GM18498 (cell line): ENCODE measurements around the gene BICC1.

Source experiments
- ATAC-seq: cut with Tn5 transposase; IDR thresholded peaks from one replicate; pipeline ENCODE4 v1.9.1; 2021; ENCODE audit warnings: mild to moderate bottlenecking, moderate library complexity; ENCODE audit not compliant: unreplicated experiment

The BICC1 gene

DNA sequence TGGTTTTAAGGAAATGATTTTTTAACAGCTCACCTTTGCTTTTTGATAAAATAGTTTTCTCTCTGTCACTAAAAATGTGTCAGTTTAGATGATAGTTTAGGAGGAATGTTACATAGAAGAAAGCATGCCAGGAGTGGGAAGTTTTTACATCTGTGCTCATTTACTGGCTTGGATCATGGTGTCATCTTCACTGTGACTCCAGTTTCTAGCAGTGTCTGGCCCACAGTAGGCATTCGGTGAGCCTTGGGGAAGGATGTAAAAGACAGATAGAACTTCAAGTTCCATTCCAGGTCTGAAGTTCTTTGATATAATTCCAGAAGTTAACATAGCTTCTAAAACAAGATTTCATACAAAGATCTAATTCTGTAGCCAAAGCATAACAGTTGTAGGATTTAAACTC, 259.2 kb downstream of the BICC1 start:
- ATAC-seq = no peak

DNA sequence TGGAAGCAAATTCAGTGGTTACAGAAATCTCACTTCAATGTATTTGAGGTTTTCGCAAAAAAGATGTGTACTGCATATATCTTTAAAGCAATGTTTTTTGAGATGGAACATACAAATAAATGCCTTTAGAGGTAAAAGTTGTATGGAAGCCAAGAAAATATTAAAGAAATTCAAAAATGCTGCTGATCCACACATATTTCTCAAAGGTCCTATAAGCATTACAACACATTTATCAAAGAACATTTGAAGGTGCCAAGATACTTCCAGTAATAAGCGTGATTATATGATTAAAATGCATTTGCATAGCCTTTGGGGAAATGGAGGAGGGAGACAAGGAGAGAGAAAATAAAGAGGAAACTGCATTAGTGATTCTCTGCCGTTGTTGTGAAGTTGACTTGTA, 260.1 kb downstream of the BICC1 start:
- no peak for ATAC-seq

DNA sequence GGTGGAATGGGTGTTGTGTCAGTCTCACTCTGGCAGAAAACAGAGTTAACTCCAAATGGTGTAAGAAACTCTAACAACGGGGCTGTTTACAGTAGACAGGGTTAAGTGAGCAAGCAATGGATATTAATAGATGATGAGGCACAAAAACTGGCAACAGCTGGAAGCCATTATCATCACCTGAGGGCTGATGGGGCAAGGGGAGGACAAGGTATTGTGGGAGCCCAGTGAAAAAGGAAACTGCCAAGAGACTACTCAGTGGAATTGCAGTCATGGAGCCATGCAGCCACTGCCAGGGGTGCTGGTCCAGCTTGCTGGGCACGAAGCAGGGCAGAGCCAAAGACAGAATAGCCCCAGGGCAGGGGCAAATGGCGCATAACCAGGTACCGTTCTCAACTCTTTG, 260.7 kb downstream of the BICC1 start:
- no peak for ATAC-seq

DNA sequence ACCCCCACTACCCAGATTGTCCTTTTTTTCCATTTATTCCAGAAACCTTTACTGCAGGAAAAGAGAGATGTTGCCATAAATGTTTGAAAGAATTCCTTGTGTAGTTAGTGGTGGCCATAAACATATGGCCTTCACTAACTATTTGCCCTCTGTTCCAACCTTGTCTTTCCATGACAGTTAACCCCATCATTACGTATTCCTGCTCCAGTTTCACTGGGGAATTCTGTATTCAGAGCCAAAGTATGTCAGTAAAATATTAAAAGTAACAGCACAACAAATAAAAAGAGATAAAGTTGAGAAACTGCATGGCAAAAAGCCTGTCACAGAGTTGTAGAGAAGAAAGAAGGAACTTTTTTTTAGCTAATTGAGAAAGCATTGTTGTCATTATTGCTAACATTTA, 261.3 kb downstream of the BICC1 start:
- no peak for ATAC-seq

DNA sequence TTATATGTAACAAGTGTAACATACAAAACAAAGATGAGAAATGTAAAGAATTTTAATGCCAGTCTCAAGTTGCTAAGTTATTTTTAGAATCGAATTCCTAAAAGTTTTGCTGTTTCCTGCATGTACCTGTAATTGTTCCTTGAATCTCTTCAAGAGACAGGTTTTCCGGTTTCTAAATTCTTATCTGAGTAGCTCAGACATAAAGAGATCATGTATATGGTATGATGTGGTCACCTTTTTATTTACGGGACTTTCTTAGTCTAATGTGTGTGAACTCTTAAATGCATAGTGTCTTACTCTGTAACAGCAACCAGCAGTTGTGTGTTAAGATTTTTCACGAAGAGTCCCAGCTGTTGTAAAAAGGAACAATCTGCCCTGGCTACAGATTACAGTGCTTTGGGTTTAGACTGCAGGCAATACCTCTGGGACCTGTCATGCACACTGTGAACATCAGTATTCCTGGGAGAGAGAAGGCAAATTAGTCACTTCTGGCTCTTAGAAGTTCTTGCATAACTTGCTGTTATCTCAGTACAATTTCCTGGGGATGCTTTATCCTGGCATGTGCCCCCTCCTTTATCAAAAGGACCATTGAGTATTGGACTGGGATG, 263.4 kb downstream of the BICC1 start:
- no peak for ATAC-seq

DNA sequence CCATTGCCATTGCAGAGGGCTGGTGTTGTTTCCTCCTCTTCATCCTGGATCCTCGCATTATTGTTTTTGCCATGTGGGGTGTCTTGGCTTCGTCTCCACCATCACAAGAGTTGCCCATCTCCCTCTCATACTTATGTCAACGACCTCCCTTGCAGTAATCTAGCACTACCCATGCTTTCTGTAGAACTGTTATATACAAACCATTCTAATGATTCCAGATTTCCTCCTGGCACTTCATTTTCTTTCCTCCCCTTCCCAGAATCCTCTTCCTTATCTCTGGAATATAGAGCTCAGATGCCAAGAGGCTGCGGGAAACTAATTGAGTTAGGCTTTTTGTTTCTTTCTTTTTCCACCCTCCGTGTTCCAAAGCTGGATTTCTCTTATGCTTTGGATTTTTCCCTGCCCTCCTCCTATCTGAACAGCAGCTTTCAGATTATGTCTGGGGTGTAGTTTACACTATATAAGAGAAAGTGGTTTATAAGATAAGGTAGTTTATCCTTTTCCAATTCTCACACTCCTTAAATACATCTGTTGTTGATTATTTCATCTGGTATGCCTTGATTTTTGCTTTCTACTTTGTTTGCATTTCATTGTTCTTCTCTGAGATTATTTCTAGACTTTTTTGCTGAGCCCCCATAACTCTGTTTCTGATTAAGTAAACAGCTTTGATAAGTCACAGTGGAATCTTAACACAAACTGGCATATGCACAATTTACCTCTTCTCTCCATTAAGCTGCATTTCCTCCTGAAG, 264.1 kb downstream of the BICC1 start:
- ATAC-seq = no peak

DNA sequence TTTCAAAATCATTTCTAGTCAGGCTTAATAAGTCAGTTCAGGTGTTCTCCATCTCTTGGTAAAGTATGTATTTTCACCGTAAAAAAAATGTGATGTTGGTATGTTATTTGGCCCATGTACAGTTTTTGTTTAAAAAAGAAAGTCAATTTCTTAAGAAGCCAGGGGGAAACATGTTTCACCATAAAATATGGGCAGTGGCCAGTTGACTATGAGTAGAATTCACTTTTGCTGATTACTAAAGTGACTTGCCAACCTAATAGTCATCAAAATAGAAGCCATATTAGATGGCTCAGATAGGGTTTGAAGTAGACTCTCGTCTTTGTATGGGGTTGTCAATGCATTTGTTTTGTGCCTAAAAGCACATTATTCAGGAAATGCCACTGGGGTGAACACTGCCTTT, 266.3 kb downstream of the BICC1 start:
- no peak for ATAC-seq

DNA sequence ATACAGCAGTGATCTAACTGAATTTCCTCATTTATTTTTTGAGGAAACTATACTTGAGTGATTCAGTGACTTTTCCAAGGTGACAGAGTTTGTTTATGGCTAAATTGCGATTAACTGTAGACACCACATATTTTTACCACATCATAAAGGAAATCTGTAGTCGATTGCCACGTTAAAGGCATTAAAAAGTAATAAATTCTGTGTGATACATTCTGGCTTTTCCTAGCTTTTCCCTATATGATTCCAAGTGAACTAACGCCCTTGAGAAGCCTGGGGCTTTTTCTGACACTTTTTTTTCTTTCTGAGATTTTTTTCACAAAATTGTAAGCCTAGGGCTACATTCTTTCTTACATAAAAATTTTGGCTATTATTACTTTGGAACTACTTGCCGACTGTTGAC, 266.9 kb downstream of the BICC1 start:
- no peak for ATAC-seq

DNA sequence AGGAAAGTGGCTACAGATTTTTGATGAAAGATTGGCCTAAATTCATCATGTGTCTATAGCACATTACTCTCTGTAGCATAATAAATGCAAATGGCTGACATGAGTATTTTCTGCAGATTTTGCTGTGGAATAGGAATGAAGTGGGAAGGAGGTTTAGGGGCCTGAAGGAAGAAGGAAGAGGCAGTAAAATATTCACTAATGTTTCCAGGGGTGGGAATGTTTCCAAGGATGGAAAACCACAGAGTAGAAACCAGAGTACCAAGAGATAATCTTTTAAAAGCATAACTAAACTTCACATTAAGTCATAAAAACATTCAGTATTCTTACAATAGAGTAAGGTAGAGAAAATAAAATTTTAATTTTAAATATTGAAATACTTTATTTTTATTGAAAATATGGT, 267.8 kb downstream of the BICC1 start:
- no peak for ATAC-seq

DNA sequence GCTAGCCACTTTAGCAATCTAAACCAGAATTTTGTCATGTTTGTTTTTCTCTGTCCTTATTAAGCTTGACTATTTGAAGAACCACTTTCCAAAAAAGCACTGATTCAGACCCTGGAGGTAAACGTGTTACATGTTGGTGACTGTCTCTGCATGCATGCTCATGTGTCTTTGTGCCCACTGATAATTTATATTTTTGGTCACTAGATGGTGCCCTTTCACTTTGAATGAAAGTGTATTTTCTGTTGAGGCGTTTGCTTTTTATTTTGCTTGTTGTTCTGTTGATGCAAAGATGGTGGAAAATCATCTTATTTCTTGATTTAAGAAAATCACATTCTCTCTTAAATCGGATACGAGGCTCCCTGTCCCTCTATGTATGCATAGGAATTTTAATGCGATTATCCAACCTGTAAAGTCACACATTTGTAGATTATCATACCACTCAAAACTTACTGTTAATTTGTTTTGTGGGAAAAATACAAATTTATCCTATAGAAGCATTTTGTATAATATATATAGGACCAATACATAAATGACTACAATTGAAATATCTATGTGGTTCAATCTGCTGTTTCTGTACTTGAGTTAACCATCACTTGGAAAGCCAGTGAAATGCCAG, 269.3 kb downstream of the BICC1 start:
- ATAC-seq = peak; percentile 60

DNA sequence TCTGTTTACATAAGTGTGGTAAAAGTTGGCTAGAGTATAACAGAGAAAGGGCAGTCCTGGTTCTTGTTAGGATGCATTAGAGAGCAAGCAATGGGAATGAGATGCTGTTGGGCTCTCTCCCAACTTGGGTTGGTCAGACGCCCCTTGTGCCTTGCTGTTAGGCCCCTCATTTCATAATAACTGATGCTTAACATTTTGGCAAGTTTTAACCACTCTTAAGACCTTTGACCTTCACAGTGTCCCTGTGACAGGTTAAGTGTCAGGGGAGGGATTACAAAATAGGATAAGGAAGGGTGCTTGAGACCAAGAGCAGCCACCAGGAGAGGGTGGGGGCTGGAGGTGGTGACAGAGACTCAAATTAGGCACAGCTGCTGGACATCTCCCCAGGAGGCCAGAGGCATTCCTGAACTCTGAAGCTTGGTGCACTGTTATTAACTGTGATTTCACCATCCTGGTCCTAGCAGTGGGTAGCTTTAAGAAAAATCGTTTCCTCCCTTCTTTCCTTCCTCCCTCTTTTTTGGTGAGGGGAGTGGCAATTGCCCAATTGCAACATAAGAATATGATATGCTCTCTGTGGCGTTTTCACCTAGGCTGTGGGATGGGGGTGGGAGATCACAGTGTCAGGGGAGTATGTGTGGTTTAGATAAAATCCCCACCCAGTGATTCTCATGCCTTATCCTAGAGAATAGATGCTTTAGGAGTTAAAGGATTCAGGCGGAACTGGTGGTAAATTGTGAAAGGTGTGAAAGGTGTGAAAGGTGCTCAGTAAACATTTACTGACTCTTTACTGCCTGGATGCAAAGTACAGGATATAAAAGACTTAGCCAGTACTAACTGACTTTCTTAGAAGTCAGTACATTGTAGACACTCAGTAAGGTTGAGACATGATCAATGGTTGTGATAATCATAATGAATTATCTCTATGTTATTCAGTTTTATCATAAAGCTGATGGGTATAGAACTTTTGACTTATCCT, 270.5 kb downstream of the BICC1 start:
- no peak for ATAC-seq

DNA sequence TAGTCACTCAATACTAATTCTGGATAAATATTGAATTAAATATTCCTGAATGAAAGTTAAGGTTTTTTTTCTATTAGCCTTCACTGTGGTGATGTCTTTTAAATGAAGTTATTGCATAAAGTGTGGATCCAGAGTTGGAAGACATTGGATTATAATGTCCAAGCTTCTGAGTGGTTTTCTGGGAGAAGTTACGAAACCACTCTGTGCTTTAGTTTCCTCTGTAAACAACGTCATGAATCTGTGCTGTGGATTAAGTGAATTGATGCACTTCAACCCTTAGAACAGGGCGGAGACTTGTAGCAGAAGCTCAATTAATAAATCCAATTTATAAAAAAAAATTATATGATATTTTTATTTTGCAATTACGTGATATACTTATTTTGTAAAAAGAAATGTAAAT, 271.7 kb downstream of the BICC1 start:
- no peak for ATAC-seq

DNA sequence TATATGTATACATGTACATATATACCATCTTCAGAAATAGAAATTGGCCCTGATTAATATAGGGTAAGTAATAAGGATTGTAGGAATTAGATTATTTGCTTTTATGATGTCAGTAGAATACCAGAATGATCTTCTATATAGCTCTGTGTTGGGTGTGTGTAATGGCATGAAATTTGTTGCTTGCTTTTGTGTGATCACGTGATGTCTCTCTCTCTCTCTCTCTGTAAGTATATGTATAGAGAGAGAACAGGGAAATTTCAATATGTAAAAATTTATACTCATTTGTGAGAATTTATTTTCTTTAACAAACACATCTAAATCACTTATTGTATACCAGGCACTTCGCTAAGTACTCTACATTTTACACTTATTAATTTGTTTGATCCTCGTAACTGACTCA, 272.7 kb downstream of the BICC1 start:
- ATAC-seq = no peak

DNA sequence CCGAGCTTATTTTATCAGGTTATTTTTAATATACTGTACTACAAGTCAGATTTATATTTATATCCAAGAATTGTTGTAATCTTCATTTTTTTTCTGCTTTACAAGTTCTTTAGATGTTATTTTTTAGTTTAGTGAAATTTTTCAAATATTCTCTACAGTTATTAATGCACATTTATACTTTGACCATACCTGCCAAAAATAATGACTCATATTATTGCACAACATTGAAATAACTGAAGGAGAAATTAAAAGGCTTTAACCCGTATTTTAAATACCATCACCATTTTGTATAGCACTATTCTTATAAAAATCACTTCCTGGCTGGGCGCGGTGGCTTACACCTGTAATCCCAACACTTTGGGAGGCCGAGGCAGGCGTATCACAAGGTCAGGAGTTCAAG, 278.5 kb downstream of the BICC1 start:
- no peak for ATAC-seq

DNA sequence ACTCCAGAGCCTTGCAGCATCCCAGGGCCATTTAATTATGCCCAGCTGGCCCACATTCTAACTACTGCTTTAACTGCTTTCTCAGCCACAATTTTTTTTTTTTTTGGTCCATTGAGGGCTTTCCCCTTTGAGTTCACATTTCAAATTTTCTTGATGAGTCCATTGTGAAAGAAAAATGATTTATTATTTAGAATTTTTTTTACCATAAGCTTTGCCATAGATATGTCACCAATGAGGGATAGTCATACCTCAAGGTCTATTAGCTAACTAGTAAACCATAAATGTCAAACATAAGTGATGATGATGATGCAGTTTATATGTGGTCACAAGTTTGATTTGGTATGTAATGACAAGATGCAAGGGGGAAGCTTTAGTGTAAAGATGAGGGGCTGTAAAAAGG, 282.9 kb downstream of the BICC1 start:
- ATAC-seq = no peak

DNA sequence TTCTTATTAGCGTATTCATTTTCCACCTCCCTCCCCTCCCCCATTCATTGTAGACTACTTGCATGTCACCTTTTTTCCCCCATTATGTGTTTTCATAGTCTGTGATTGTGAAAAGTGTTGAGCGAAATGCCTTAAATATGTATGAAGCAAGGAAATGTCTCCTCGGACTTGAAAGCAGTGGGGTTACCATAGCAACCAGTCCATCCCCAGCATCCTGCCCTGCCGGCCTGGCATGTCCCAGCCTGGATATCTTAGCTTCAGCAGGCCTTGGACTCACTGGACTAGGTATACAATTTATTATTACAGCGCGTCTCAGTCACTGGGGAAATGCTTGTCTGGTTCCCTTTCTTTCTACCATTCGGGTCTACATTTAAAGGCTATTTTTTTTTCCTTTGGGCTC, 283.6 kb downstream of the BICC1 start:
- no peak for ATAC-seq

DNA sequence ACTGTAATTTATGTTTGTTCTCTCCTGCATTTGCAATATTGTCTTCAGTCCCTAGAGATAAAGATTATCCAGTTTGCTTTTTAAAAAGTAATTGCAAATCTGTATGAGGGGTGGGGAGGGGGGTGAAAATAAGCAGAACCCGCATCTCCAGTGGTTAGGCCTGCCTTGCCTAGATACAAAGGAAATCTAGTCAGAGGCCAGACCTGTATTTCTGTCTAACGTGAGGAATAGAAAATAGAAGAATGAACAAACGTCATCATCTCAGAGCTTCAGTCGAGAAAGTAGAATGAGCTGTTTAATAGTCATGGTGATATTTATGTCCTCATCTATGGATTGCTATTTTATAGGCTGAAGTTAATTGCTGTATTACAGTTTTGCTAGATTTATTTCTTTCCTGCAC, 284.2 kb downstream of the BICC1 start:
- no peak for ATAC-seq

DNA sequence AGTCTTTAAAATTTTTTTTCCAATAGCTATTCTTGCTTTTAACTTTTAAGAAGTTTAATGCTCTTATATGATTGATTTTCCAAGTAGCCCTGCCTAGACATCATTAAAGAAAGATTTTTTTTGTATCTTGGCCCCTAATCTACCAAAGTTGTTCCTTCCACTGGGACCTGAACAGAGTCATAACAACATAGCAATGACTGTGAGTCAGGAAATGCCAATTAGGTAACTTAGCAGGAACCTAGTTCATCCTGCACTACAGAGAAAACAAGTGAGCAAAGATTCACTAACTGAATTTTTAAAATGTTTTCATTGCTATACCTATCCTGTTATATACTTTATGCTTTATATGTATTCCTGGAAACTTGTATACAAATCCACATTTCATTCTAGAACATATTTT, 284.7 kb downstream of the BICC1 start:
- ATAC-seq = no peak

DNA sequence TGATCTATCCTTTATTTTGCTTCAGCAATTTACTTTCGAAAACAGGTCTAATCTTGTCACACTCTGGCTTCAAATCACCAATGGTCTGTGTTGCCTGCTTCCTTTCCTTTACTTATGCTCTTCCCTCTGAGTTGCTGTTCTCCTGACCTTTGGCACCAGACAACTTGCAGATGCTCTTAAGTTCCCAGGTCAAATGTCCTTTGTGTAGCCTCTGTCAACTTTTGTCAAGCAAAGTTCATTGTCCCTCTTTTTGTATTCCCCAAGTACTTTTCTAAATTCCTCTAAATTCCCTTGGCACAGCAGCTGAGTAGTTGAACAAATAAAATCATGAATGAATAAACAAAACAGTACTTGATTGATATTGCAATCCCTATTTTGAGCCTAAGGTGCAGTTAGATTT, 289.4 kb downstream of the BICC1 start:
- no peak for ATAC-seq

DNA sequence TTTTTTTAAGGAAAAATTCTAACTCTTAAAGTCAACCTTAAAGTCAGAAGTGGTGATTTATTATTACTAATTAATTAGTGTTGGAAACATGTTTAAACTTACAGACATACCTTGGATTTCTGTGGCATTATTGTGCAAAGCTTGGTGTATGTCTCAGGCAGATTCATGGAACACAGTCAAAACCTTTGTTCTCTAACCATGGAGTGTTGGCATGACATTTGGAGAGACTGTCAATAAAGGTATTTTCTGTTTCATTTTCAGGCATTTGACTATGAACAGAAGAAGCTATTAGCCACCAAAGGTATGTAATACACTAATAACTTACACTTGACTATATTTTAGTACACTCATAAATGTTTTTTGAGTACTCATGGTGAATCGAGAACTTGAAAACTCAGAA, 293.7 kb downstream of the BICC1 start:
- no peak for ATAC-seq

DNA sequence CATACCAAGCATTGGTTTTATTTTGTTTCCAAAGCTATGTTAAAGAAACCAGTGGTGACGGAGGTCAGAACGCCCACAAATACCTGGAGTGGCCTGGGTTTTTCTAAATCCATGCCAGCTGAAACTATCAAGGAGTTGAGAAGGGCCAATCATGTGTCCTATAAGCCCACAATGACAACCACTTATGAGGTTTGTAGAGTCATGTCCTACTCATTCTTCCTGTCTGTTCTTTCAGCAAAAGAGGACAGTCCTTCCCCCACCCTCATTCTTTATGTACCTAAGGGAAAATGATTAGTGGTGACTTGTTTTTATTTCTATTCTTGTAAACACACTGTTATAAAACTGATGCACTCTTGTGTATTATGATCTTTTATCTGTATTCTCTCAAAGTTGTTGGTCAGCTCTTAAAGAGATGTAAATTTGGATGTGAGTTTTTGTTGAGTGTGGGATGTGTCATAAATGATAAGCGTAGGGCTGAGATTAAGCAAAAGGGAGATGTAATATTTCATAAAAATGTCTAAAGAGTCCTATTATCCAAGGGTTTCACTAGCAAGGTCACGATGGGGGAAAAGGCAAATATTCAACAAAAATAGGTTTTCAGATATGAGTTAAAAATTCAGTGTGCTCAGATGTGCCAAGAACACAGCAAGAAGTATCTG, 294.4 kb downstream of the BICC1 start:
- ATAC-seq = no peak
